ENCODE data around the gene BNC2. TPM values are rescaled to one million over a fixed set of nuclear protein-coding genes. Genes with fewer than 3 reads are reported as not detected.

Gene BNC2
- total RNA-seq, 6 experiments from 2014 or later = 0.22 to 0.80 (median 0.36) TPM

GRCh38 chr9:16453390-16453789 lies 417.1 kb downstream of the BNC2 start:
- Histone ChIP-seq H3K4me1 (no peaks in the 10 kb centered on the region), H3K27ac (no peak overlapping the region), H3K36me3 (no peaks in the 10 kb centered on the region), H3K9me3 (no peaks in the 10 kb centered on the region), H3K27me3 (no peaks in the 10 kb centered on the region), H3K4me3 (no peak overlapping the region)
- no peak for TF ChIP-seq CTCF (IDR thresholded peaks at IDR 0.05)
- TF ChIP-seq POLR2A (IDR thresholded peaks at IDR 0.05) = no peak
- no peak for ATAC-seq
- intact Hi-C loops (cut with DNase I) = no loop called here
- 49% methylated on average over 2 of the region's 3 CpGs for WGBS (ENCODE audit: insufficient coverage, low coverage, low lambda C conversion rate, missing lambda C conversion rate)
- no peak for DNase-seq

- H3K4me1 ChIP-seq = peaks cover 0 to 7% (median 0%) of the 10 kb centered on the region in 4 donors
- no peaks in the 10 kb centered on the region for H3K9me3 ChIP-seq
- H3K36me3 ChIP-seq = no peaks in the 10 kb centered on the region
- H3K27me3 ChIP-seq = no peaks in the 10 kb centered on the region
- H3K27ac ChIP-seq = no peak overlapping the region
- DNase-seq (no peak), ATAC-seq (no peak)
- WGBS (ENCODE audit: insufficient coverage, low coverage, low lambda C conversion rate, missing lambda C conversion rate) = 79% methylated on average over 3 of the region's 3 CpGs
- intact Hi-C loops (cut with DNase I) = no loop called here
- TF ChIP-seq CTCF (IDR thresholded peaks at IDR 0.05) (no peak), POLR2A (IDR thresholded peaks at IDR 0.05) (no peak)
- no peak overlapping the region for H3K4me3 ChIP-seq
These were observed 419.9 kb downstream of the BNC2 start for GRCh38 chr9:16450578-16450977.

GRCh38 chr9:16450043-16450442 lies 420.4 kb downstream of the BNC2 start:
- Histone ChIP-seq H3K4me1 (peaks cover 0 to 7% (median 0%) of the 10 kb centered on the region in 4 donors), H3K4me3 (no peak overlapping the region), H3K9me3 (no peaks in the 10 kb centered on the region), H3K27ac (no peak overlapping the region), H3K36me3 (no peaks in the 10 kb centered on the region), H3K27me3 (no peaks in the 10 kb centered on the region)
- DNase-seq (no peak), ATAC-seq (no peak)
- no peak for TF ChIP-seq POLR2A (IDR thresholded peaks at IDR 0.05)
- no peak for TF ChIP-seq CTCF (IDR thresholded peaks at IDR 0.05)
- intact Hi-C loops (cut with DNase I) = no loop called here

GRCh38 chr9:16449076-16449730 lies 421.3 kb downstream of the BNC2 start:
- intact Hi-C loops (cut with DNase I) = no loop called here
- Histone ChIP-seq H3K4me3 (no peak overlapping the region), H3K27me3 (no peaks in the 10 kb centered on the region), H3K9me3 (no peaks in the 10 kb centered on the region), H3K4me1 (peaks cover 0 to 7% (median 0%) of the 10 kb centered on the region in 4 donors), H3K36me3 (no peaks in the 10 kb centered on the region), H3K27ac (no peak overlapping the region)
- TF ChIP-seq POLR2A (IDR thresholded peaks at IDR 0.05) (no peak), CTCF (IDR thresholded peaks at IDR 0.05) (no peak)
- DNase-seq = no peak
- no peak for ATAC-seq
- 76% methylated on average over 9 of the region's 10 CpGs for WGBS (ENCODE audit: insufficient coverage, low coverage, low lambda C conversion rate, missing lambda C conversion rate)

- H3K4me1 ChIP-seq = peaks cover 0 to 7% (median 0%) of the 10 kb centered on the region in 4 donors
- H3K9me3 ChIP-seq = no peaks in the 10 kb centered on the region
- H3K36me3 ChIP-seq = no peaks in the 10 kb centered on the region
- DNase-seq (no peak), ATAC-seq (no peak)
- no peak overlapping the region for H3K27ac ChIP-seq
- H3K4me3 ChIP-seq = no peak overlapping the region
- intact Hi-C loops (cut with DNase I) = no loop called here
- TF ChIP-seq POLR2A (IDR thresholded peaks at IDR 0.05) (no peak), CTCF (IDR thresholded peaks at IDR 0.05) (no peak)
- 76% methylated on average over 3 of the region's 3 CpGs for WGBS (ENCODE audit: insufficient coverage, low coverage, low lambda C conversion rate, missing lambda C conversion rate)
- no peaks in the 10 kb centered on the region for H3K27me3 ChIP-seq
These were observed 422.5 kb downstream of the BNC2 start for GRCh38 chr9:16447946-16448345.

All from right lobe of liver (tissue), 6 donors.